SK-N-MC (cell line): ENCODE data around the gene TIAM1.

Source experiments
- EZH2 ChIP-seq: fragments of 200-600 bp; sonication (generic); IDR thresholded peaks from one replicate; pipeline ENCODE4 v1.6.1; 2017; ENCODE audit warnings: antibody characterized with exemption
- FOXP2 ChIP-seq: optimal IDR thresholded peaks from 2 replicates; pipeline ENCODE3; 2011; ENCODE audit warnings: mild to moderate bottlenecking, moderate library complexity; ENCODE audit not compliant: insufficient read depth; ENCODE audit errors: extremely low read length, control extremely low read depth
- POLR2AphosphoS5 ChIP-seq: IDR thresholded peaks from 2 replicates; pipeline ENCODE4 v1.6.1; 2012; ENCODE audit warnings: mild to moderate bottlenecking, low read depth, low read length, borderline replicate concordance

DNA sequence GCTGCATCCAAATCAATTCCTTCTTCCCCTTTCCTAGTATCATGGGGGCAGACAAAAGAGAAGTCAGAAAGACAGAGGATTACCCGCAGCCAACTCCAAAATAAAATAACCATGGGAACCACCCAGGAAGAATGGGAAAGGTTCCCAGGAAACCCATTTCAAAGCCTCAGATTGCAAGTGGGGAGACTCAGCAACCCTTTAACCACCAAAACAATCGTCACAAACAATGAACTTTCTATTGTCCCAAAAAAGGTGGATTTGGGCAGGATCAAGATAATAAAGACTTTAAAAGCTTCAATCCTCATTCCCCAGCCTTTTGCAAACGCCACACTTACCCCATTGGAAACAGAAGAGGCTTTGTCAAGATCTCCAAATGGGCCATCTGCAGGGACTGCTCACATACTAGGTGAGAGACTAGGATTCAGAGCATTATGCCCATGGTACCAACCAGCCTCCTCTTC lies 5.1 kb downstream of the TIAM1 start:
- TF ChIP-seq POLR2AphosphoS5 = no peak
- no peak for TF ChIP-seq EZH2
- no peak for TF ChIP-seq FOXP2
